Body of pancreas (tissue), 4 donors: ENCODE measurements around the gene MAST3. TPM values are rescaled to one million over a fixed set of nuclear protein-coding genes. Genes with fewer than 3 reads are reported as not detected.

Experiments used
- ATAC-seq: fragments of 150-250 bp; one replicate; pipeline ENCODE4 v1.9.1; 2016
- DNase-seq, 4 donors: peaks; one replicate each; pipeline ENCODE4 v3.0.0-alpha.2; 2019
- H3K27ac ChIP-seq, 4 donors: fragments of 200-600 bp; sonication (generic); 1 replicate in 3 of 4; 2 replicates in 1 of 4; pipeline versions ENCODE4 v1.5.1 to v1.6.1; 2016 to 2019; ENCODE audit warnings: mild to moderate bottlenecking in 1 of 4, mixed read lengths in 1 of 4, moderate library complexity in 1 of 4
- H3K27me3 ChIP-seq, 2 donors: fragments of 200-600 bp; sonication (generic); one replicate each; pipeline ENCODE4 v1.6.0; 2016; ENCODE audit warnings: mild to moderate bottlenecking in 1 of 2
- H3K36me3 ChIP-seq, 2 donors: fragments of 200-600 bp; sonication (generic); replicated peaks in 1 of 2; 2 replicates each; pipeline ENCODE4 v1.5.1; 2016; ENCODE audit warnings: low read depth in 2 of 2; ENCODE audit not compliant: insufficient read depth in 1 of 2
- H3K4me1 ChIP-seq: fragments of 200-600 bp; sonication (generic); one replicate; pipeline ENCODE4 v1.6.0; 2016
- H3K4me3 ChIP-seq, 2 donors: fragments of 200-600 bp; sonication (generic); 1 replicate in 1 of 2; 2 replicates in 1 of 2; pipeline ENCODE4 v1.5.1; 2016 to 2019
- H3K9me3 ChIP-seq, 3 donors: fragments of 200-600 bp; sonication (generic); 1 replicate in 2 of 3; 2 replicates in 1 of 3; pipeline ENCODE4 v1.5.1; 2016
- POLR2A ChIP-seq, 3 donors: fragments of 450-650 bp; IDR thresholded peaks; one replicate each; pipeline ENCODE4 v1.6.1; 2016; ENCODE audit warnings: antibody characterized with exemption in 3 of 3, mild to moderate bottlenecking in 2 of 3
- WGBS, 2 donors: methylation state at CpG; one replicate each; pipeline ENCODE4 v1.1.5; 2017; 5-methylcytosine and 5-hydroxymethylcytosine counted together
- intact Hi-C: fragments of 100-400 bp; cut with DNase I; formaldehyde crosslinking; loops from one replicate; pipeline ENCODE4 v1.15.1; 2023
- total RNA-seq, 2 donors: library from RNA; depleted of rRNA; stranded (reverse); fragments of >200 nt; gene quantifications; one replicate each; pipeline ENCODE4 v1.1.0, GENCODE V29; 2016
- TF ChIP-seq, protein P1 (sequence below), 7 experiments: fragments of 450-650 bp in 4 of 7; fragments of 200-600 bp in 3 of 7; sonication (generic) in 3 of 7; IDR thresholded peaks; one replicate each; pipeline ENCODE4 v1.5.1; 2016 to 2019; ENCODE audit warnings: antibody characterized with exemption in 7 of 7

MAST3 gene
- total RNA-seq, 2 donors from 2014 or later, result 17.6 to 35.3 TPM

DNA sequence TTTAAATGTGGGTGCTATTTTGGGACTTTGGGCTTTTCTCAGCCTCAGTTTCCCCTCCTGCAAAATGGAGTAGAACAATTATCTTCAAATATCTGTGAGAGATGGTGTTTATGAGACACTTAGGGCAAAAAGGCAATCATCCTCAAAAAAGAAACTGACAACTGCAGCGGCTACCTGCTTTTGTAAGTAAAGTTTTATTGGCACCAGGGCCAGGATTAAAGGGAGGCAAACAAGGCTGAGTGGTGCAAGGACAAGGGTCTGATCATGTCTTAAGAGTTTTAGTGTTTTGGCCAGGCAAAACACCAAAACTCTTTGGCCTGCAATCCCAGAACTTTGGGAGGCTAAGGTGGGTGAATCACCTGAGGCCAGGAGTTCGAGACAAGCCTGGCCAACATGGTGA is 1.3 kb upstream of the MAST3 start:
- H3K27me3 ChIP-seq, result no peaks in the 10 kb centered on the region
- intact Hi-C loops, result no loop called here
- H3K4me1 ChIP-seq, result peaks cover 17% of the 10 kb centered on the region
- H3K27ac ChIP-seq, result no peak overlapping the region
- no peak for DNase-seq
- 95 to 98% methylated on average over 2 of the region's 2 CpGs for WGBS, 2 donors
- ATAC-seq, result no peak
- H3K9me3 ChIP-seq, result no peaks in the 10 kb centered on the region
- no peaks in the 10 kb centered on the region for H3K36me3 ChIP-seq
- no peak for TF ChIP-seq POLR2A (IDR thresholded peaks at IDR 0.05)
- TF ChIP-seq, protein P1, sequence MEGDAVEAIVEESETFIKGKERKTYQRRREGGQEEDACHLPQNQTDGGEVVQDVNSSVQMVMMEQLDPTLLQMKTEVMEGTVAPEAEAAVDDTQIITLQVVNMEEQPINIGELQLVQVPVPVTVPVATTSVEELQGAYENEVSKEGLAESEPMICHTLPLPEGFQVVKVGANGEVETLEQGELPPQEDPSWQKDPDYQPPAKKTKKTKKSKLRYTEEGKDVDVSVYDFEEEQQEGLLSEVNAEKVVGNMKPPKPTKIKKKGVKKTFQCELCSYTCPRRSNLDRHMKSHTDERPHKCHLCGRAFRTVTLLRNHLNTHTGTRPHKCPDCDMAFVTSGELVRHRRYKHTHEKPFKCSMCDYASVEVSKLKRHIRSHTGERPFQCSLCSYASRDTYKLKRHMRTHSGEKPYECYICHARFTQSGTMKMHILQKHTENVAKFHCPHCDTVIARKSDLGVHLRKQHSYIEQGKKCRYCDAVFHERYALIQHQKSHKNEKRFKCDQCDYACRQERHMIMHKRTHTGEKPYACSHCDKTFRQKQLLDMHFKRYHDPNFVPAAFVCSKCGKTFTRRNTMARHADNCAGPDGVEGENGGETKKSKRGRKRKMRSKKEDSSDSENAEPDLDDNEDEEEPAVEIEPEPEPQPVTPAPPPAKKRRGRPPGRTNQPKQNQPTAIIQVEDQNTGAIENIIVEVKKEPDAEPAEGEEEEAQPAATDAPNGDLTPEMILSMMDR (IDR thresholded peaks at IDR 0.05), result no peak
- no peak overlapping the region for H3K4me3 ChIP-seq

DNA sequence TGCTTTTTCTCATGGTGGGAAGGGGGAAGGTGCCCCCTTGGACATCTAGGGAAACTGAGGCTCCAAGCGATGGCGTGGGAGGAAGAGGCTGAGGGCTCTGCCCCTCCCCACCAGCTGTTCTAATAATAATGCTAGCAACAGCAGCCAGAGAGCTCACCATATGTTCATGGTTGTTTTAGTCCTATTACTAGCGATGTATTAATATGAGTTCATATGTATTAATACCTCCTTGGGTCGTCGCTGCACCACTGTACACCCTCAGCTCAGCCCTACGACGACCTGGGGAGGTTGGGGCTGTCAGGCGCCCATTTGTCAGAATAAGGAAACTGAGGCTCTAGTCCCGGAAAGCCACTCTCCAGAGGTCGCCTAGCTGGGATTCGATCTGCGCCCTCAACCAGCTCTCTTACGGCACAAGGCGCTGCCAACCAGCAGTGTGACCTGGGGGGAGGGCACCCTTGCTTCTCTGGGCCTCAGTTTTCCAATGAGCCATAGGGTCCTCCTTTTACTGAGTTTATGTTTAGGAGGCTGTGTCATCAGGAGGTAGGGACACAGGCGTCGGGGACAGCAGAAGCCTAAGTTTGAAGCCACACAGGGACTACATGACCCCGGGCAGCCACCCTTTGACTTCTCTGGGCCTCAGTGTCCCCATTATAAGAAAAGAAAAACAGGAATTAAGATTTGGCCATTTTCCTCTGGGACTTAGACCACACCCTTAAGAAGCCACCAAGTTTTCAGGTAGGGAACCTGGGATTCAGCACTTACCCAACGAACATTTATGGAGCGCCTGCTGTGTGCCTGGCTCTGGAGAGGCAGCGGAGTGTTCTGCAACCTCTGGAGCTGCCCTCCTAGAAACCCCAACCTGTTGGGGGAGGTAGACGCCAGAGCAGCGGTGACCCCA is 664 bp downstream of the MAST3 start:
- no peaks in the 10 kb centered on the region for H3K27me3 ChIP-seq
- H3K36me3 ChIP-seq, result no peaks in the 10 kb centered on the region
- no peak for ATAC-seq
- TF ChIP-seq POLR2A (IDR thresholded peaks at IDR 0.05), result no peak
- 9 to 25% methylated on average over 13 to 21 of the region's 22 CpGs for WGBS, 2 donors
- peak overlapping the region in 1 of 2 donors; percentile 40 for H3K4me3 ChIP-seq
- peaks cover 17% of the 10 kb centered on the region for H3K4me1 ChIP-seq
- peak overlapping the region in 1 of 4 donors; percentile 47 for H3K27ac ChIP-seq
- intact Hi-C loops, result no loop called here
- no peak for DNase-seq
- no peaks in the 10 kb centered on the region for H3K9me3 ChIP-seq

DNA sequence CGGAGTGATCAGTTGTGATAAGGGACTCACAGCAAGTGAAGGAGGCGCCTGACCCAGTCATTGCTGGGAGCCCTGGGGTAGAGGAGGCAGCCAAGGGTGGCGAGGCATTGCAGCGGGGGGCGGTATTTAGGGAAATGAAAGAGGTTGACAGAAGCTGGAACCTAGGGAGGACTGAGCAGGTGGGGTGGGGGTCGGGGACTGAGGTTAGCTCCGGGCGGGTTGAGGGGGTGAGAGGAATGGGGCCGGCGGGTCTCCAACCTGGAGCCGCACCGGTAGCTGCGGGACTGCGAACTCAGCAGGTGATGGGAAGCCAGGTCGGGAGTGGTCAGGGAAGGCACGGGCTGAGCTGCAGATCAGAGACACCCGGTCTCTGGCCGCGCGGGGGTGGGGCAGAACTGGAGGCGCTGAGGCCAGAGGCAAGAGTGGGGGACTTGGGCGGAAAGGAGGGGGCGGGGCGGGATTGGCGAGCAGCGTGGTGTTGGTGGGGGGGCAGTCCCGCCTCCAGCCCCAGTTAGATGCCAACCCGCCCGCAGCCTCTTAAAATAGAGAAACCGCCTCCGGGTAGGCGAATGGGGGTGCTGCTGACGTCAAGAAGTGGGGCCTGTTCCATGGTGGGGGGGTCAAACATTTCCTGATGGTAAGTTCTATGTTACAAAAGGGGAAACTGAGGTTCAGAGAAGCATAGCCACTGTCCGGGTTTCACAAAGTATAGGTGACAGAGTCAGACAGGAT is 1.5 kb downstream of the MAST3 start:
- 9 to 20% methylated on average over 28 to 32 of the region's 34 CpGs for WGBS, 2 donors
- H3K9me3 ChIP-seq, result no peaks in the 10 kb centered on the region
- DNase-seq, result peak in 1 of 4 donors; percentile 30
- H3K27ac ChIP-seq, result no peak overlapping the region
- ATAC-seq, result no peak
- TF ChIP-seq, protein P1 (IDR thresholded peaks at IDR 0.05), result no peak
- TF ChIP-seq POLR2A (IDR thresholded peaks at IDR 0.05), result no peak
- H3K4me3 ChIP-seq, result no peak overlapping the region
- H3K4me1 ChIP-seq, result peaks cover 23% of the 10 kb centered on the region
- no peaks in the 10 kb centered on the region for H3K36me3 ChIP-seq
- no peaks in the 10 kb centered on the region for H3K27me3 ChIP-seq
- intact Hi-C loops, result no loop called here

DNA sequence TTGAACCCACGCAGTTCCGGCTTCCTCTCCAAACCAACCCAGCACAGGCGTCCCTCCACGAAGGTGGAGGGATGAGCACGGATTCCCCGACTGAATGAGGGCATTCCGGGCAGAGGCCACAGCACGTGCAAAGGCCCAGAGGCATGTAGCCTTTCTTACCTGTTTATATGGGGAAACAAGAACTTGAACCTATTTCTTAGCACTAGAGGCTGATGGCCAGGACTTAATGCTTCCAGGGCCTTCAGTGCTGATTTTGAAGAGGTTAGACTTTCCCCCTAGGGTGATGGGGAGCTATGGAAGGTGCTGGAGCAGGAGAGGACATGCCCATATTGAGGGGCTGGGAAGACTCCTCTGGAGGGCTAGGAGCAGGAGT is 2.0 kb downstream of the MAST3 start:
- no peak for DNase-seq

DNA sequence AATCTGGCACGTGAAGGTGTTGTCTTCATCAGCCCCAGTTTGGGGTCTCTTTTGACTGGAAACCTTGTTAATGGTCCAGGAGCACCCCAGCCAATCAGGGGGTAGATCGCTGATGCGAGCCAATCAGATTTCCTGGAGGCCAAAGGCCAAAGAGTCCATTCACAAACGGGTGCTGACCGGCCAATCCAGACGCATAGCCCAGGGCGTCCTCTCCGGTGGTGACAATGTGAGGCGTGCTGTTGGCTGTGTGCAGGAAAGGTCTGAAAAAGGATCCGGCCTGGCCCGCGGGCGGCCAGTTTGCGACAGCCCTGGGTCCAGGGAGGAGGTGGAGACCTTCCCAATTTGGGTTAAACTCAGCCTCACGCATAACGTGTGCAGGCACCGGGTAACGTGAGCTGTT is 3.1 kb downstream of the MAST3 start:
- H3K4me3 ChIP-seq, result no peak overlapping the region
- H3K27me3 ChIP-seq, result no peaks in the 10 kb centered on the region
- H3K9me3 ChIP-seq, result no peaks in the 10 kb centered on the region
- ATAC-seq, result no peak
- peaks cover 33% of the 10 kb centered on the region for H3K4me1 ChIP-seq
- H3K36me3 ChIP-seq, result no peaks in the 10 kb centered on the region
- 59 to 71% methylated on average over 11 to 18 of the region's 18 CpGs for WGBS, 2 donors
- DNase-seq, result no peak
- TF ChIP-seq POLR2A (IDR thresholded peaks at IDR 0.05), result no peak
- TF ChIP-seq, protein P1 (IDR thresholded peaks at IDR 0.05), result no peak
- H3K27ac ChIP-seq, result no peak overlapping the region
- intact Hi-C loops, result no loop called here

More for the DNA sequence above, 2.0 kb downstream of the MAST3 start:
- intact Hi-C loops, result no loop called here
- H3K4me3 ChIP-seq, result no peak overlapping the region
- no peaks in the 10 kb centered on the region for H3K36me3 ChIP-seq
- TF ChIP-seq, protein P1 (IDR thresholded peaks at IDR 0.05), result no peak
- no peak for TF ChIP-seq POLR2A (IDR thresholded peaks at IDR 0.05)
- 83 to 92% methylated on average over 8 of the region's 8 CpGs for WGBS, 2 donors
- ATAC-seq, result no peak
- no peaks in the 10 kb centered on the region for H3K27me3 ChIP-seq
- H3K4me1 ChIP-seq, result peaks cover 28% of the 10 kb centered on the region
- H3K9me3 ChIP-seq, result no peaks in the 10 kb centered on the region
- no peak overlapping the region for H3K27ac ChIP-seq
